Esophagus muscularis mucosa (tissue), 4 donors: Measurements from ENCODE around the gene RNFT2. TPM values are rescaled to one million over a fixed set of nuclear protein-coding genes. Genes with fewer than 3 reads are reported as not detected.

ENCODE experiments used
- DNase-seq: peaks from one replicate; pipeline ENCODE4 v3.0.0-alpha.2; 2017; ENCODE audit errors: extremely low spot score
- H3K27ac ChIP-seq, 4 donors: fragments of 200-600 bp; sonication (generic); replicated peaks in 1 of 4; 1 replicate in 3 of 4; 2 replicates in 1 of 4; pipeline ENCODE4 v1.5.1; 2016 to 2019; ENCODE audit warnings: mild to moderate bottlenecking in 1 of 4
- H3K27me3 ChIP-seq, 4 donors: fragments of 200-600 bp; sonication (generic); one replicate each; pipeline versions ENCODE4 v1.5.1 to v1.6.0; 2016 to 2019
- H3K36me3 ChIP-seq, 4 donors: fragments of 200-600 bp; sonication (generic); one replicate each; pipeline ENCODE4 v1.5.1; 2016 to 2019
- H3K4me1 ChIP-seq, 4 donors: fragments of 200-600 bp; sonication (generic); one replicate each; pipeline ENCODE4 v1.5.1; 2016 to 2019
- H3K4me3 ChIP-seq, 4 donors: fragments of 200-600 bp; sonication (generic); 1 replicate in 2 of 4; 2 replicates in 2 of 4; pipeline ENCODE4 v1.5.1; 2016 to 2019; ENCODE audit warnings: mild to moderate bottlenecking in 4 of 4, moderate library complexity in 1 of 4
- H3K9me3 ChIP-seq, 4 donors: fragments of 200-600 bp; sonication (generic); 1 replicate in 3 of 4; 2 replicates in 1 of 4; pipeline ENCODE4 v1.5.1; 2016 to 2019
- EP300 ChIP-seq: sonication (generic); formaldehyde crosslinking; IDR thresholded peaks from one replicate; pipeline ENCODE4 v1.6.1; 2017; ENCODE audit warnings: antibody characterized with exemption
- POLR2A ChIP-seq: fragments of 450-650 bp; IDR thresholded peaks from one replicate; pipeline ENCODE4 v1.6.1; 2017; ENCODE audit warnings: antibody characterized with exemption, moderate library complexity, mild to moderate bottlenecking, low read depth
- POLR2AphosphoS5 ChIP-seq, 2 donors: sonication (generic); formaldehyde crosslinking; IDR thresholded peaks; one replicate each; pipeline ENCODE4 v1.6.1; 2017; ENCODE audit warnings: antibody characterized with exemption in 2 of 2
- WGBS: methylation state at CpG from one replicate; pipeline ENCODE4 v1.1.5; 2018; 5-methylcytosine and 5-hydroxymethylcytosine counted together
- intact Hi-C: fragments of 100-400 bp; cut with DNase I; formaldehyde crosslinking; loops from one replicate; pipeline ENCODE4 v1.15.1; 2023
- total RNA-seq, 4 donors: library from RNA; depleted of rRNA; stranded (reverse); fragments of >200 nt; gene quantifications; one replicate each; pipeline versions ENCODE4 v1.1.0 to v1.2.1, GENCODE V29; 2016
- TF ChIP-seq, protein P1 (sequence below), 3 experiments: fragments of 200-600 bp in 2 of 3; fragments of 450-650 bp in 1 of 3; sonication (generic) in 2 of 3; IDR thresholded peaks; one replicate each; pipeline ENCODE4 v1.5.1; 2017 to 2019; ENCODE audit warnings: antibody characterized with exemption in 3 of 3, mild to moderate bottlenecking in 2 of 3, moderate library complexity in 1 of 3

Gene RNFT2
- total RNA-seq, 4 donors from 2014 or later, result 0.17 to 0.63 (median 0.34) TPM

- Histone ChIP-seq H3K36me3 (peaks cover 8 to 36% (median 21%) of the 10 kb centered on the region in 4 donors), H3K4me1 (peaks cover 28 to 35% (median 31%) of the 10 kb centered on the region in 4 donors), H3K4me3 (no peak overlapping the region), H3K9me3 (no peaks in the 10 kb centered on the region), H3K27ac (no peak overlapping the region), H3K27me3 (no peaks in the 10 kb centered on the region)
- intact Hi-C loops, result no loop called here
- TF ChIP-seq EP300 (no peak), POLR2AphosphoS5 (IDR thresholded peaks at IDR 0.05) (no peak), POLR2A (no peak)
- TF ChIP-seq, protein P1, sequence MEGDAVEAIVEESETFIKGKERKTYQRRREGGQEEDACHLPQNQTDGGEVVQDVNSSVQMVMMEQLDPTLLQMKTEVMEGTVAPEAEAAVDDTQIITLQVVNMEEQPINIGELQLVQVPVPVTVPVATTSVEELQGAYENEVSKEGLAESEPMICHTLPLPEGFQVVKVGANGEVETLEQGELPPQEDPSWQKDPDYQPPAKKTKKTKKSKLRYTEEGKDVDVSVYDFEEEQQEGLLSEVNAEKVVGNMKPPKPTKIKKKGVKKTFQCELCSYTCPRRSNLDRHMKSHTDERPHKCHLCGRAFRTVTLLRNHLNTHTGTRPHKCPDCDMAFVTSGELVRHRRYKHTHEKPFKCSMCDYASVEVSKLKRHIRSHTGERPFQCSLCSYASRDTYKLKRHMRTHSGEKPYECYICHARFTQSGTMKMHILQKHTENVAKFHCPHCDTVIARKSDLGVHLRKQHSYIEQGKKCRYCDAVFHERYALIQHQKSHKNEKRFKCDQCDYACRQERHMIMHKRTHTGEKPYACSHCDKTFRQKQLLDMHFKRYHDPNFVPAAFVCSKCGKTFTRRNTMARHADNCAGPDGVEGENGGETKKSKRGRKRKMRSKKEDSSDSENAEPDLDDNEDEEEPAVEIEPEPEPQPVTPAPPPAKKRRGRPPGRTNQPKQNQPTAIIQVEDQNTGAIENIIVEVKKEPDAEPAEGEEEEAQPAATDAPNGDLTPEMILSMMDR (IDR thresholded peaks at IDR 0.05), result no peak
- no peak for DNase-seq
These were observed 15.9 kb upstream of the RNFT2 start for GRCh38 chr12:116722245-116722644.

DNA sequence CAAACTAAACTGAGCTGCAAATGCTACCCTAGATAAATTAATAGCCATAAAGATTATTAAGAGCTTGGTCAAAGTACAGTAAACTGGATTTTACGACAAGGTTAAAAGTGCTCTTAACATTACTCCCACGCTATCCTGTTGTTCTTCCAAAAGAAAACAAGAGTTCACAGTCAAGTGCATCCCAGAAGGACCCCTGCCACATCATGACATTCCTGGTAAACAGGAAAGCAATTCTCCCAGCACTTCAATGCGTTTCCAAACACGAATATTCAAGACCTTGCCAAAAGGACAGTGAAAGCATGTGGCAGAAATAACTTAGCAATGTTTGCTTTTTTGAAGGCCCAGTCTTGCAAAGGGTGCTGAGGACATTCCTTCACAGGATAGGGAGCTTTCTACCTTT lies 11.4 kb upstream of the RNFT2 start:
- no peaks in the 10 kb centered on the region for H3K9me3 ChIP-seq
- no peak for DNase-seq
- peaks cover 4 to 13% (median 9%) of the 10 kb centered on the region in 4 donors for H3K4me1 ChIP-seq
- intact Hi-C loops, result no loop called here
- H3K4me3 ChIP-seq, result no peak overlapping the region
- TF ChIP-seq POLR2AphosphoS5 (IDR thresholded peaks at IDR 0.05), result no peak
- no peak for TF ChIP-seq EP300
- TF ChIP-seq, protein P1 (IDR thresholded peaks at IDR 0.05), result no peak
- no peak for TF ChIP-seq POLR2A
- H3K27ac ChIP-seq, result no peak overlapping the region
- peaks cover 5 to 14% (median 11%) of the 10 kb centered on the region in 4 donors for H3K36me3 ChIP-seq
- H3K27me3 ChIP-seq, result no peaks in the 10 kb centered on the region
- 56% methylated on average over 4 of the region's 4 CpGs for WGBS

GRCh38 chr12:116727261-116727660 lies 10.9 kb upstream of the RNFT2 start:
- no peak for DNase-seq
- no peak for TF ChIP-seq EP300
- TF ChIP-seq, protein P1 (IDR thresholded peaks at IDR 0.05), result no peak
- TF ChIP-seq POLR2AphosphoS5 (IDR thresholded peaks at IDR 0.05), result no peak
- no peak for TF ChIP-seq POLR2A
- Histone ChIP-seq H3K36me3 (peaks cover 5 to 8% (median 8%) of the 10 kb centered on the region in 4 donors), H3K9me3 (no peaks in the 10 kb centered on the region), H3K27me3 (no peaks in the 10 kb centered on the region), H3K4me1 (peaks cover 4 to 17% (median 9%) of the 10 kb centered on the region in 4 donors), H3K4me3 (no peak overlapping the region), H3K27ac (no peak overlapping the region)
- intact Hi-C loops, result no loop called here
- 91% methylated on average over 3 of the region's 3 CpGs for WGBS

GRCh38 chr12:116727891-116728290 lies 10.2 kb upstream of the RNFT2 start:
- intact Hi-C loops, result no loop called here
- Histone ChIP-seq H3K36me3 (peaks cover under 1 to 7% (median 3%) of the 10 kb centered on the region in 4 donors), H3K27me3 (no peaks in the 10 kb centered on the region), H3K4me1 (peaks cover 4 to 17% (median 9%) of the 10 kb centered on the region in 4 donors), H3K4me3 (no peak overlapping the region), H3K27ac (no peak overlapping the region), H3K9me3 (no peaks in the 10 kb centered on the region)
- 77% methylated on average over 6 of the region's 6 CpGs for WGBS
- DNase-seq, result no peak
- TF ChIP-seq POLR2A (no peak), POLR2AphosphoS5 (IDR thresholded peaks at IDR 0.05) (no peak), EP300 (no peak)
- TF ChIP-seq, protein P1 (IDR thresholded peaks at IDR 0.05), result no peak

GRCh38 chr12:116731801-116732200 lies 6.3 kb upstream of the RNFT2 start:
- Histone ChIP-seq H3K4me3 (no peak overlapping the region), H3K27me3 (no peaks in the 10 kb centered on the region), H3K4me1 (peaks cover 9 to 22% (median 16%) of the 10 kb centered on the region in 4 donors), H3K36me3 (peaks cover 0 to 24% (median 15%) of the 10 kb centered on the region in 4 donors), H3K27ac (no peak overlapping the region), H3K9me3 (no peaks in the 10 kb centered on the region)
- no peak for TF ChIP-seq POLR2A
- TF ChIP-seq, protein P1 (IDR thresholded peaks at IDR 0.05), result no peak
- TF ChIP-seq EP300, result no peak
- TF ChIP-seq POLR2AphosphoS5 (IDR thresholded peaks at IDR 0.05), result no peak
- 91% methylated on average over 3 of the region's 3 CpGs for WGBS
- DNase-seq, result no peak
- intact Hi-C loops, result no loop called here
